Calu3 (cell line): Measurements from ENCODE around the gene FGF3. TPM values are rescaled to one million over a fixed set of nuclear protein-coding genes. Genes with fewer than 3 reads are reported as not detected.

Experiments used
- total RNA-seq: library from RNA; stranded (reverse); gene quantifications from 2 replicates; pipeline ENCODE4 v1.2.3, GENCODE V29; 2022

FGF3 gene
- total RNA-seq, 1 experiment from 2014 or later, result not detected

Other genes with a start within 250 kb of the FGF3 start
- gene CCND1, start 178.3 kb downstream of the FGF3 start, total RNA-seq, result 392 and 433 TPM in 2 replicates
- 34.1 and 36.7 TPM in 2 replicates for gene LTO1, start 144.1 kb downstream of the FGF3 start, total RNA-seq
- gene FGF19, start 115.4 kb downstream of the FGF3 start, total RNA-seq, result 0.73 and 1.4 TPM in 2 replicates
- not detected in 2 replicates for gene FGF4, start 44.1 kb downstream of the FGF3 start, total RNA-seq